ENCODE data around the gene KCNH2.

KCNH2 gene

GRCh38 chr7:150958062-150958552 lies 20.0 kb downstream of the KCNH2 start:
- DNase-seq = no peak

GRCh38 chr7:150957133-150958020 lies 20.7 kb downstream of the KCNH2 start:
- DNase-seq = no peak

GRCh38 chr7:150956395-150957132 lies 21.6 kb downstream of the KCNH2 start:
- no peak for DNase-seq

GRCh38 chr7:150955519-150956394 lies 22.4 kb downstream of the KCNH2 start:
- DNase-seq = peak; percentile 96

- DNase-seq = peak; percentile 7
These were observed 23.1 kb downstream of the KCNH2 start for GRCh38 chr7:150954986-150955518.

- peak; percentile 40 for DNase-seq
These were observed 23.7 kb downstream of the KCNH2 start for GRCh38 chr7:150954201-150954985.

GRCh38 chr7:150953061-150953997 lies 24.8 kb downstream of the KCNH2 start:
- DNase-seq = peak; percentile 19

- DNase-seq = no peak
These were observed 25.6 kb downstream of the KCNH2 start for GRCh38 chr7:150952331-150953050.

GRCh38 chr7:150951521-150951920 lies 26.6 kb downstream of the KCNH2 start:
- DNase-seq = no peak

GRCh38 chr7:150951181-150951520 lies 27.0 kb downstream of the KCNH2 start:
- DNase-seq = no peak

GRCh38 chr7:150950496-150951180 lies 27.5 kb downstream of the KCNH2 start:
- no peak for DNase-seq

- DNase-seq = no peak
These were observed 28.1 kb downstream of the KCNH2 start for GRCh38 chr7:150949971-150950491.

GRCh38 chr7:150949564-150949963 lies 28.6 kb downstream of the KCNH2 start:
- peak; percentile 42 for DNase-seq

- no peak for DNase-seq
These were observed 29.3 kb downstream of the KCNH2 start for GRCh38 chr7:150948791-150949251.

GRCh38 chr7:150947761-150948651 lies 30.1 kb downstream of the KCNH2 start:
- DNase-seq = no peak

GRCh38 chr7:150947241-150947745 lies 30.8 kb downstream of the KCNH2 start:
- DNase-seq = peak; percentile 32

- DNase-seq = peak; percentile 18
These were observed 31.5 kb downstream of the KCNH2 start for GRCh38 chr7:150946421-150947240.

Data from hematopoietic multipotent progenitor cell treated with erythropoietin and hydrocortisone succinate and interleukin-3 and kit ligand, for 6 days (in vitro differentiated cells).